Uterus (tissue), 4 donors: ENCODE results near the gene ABTB1. TPM values are rescaled to one million over a fixed set of nuclear protein-coding genes. Genes with fewer than 3 reads are reported as not detected.

Experiments
- DNase-seq, 2 donors: peaks; one replicate each; pipeline ENCODE4 v3.0.0-alpha.2; 2019 to 2020
- H3K27ac ChIP-seq, 2 donors: fragments of 200-600 bp; sonication (generic); 1 replicate in 1 of 2; 2 replicates in 1 of 2; pipeline ENCODE4 v1.5.1; 2016 to 2018
- H3K27me3 ChIP-seq, 2 donors: fragments of 200-600 bp; sonication (generic); one replicate each; pipeline ENCODE4 v1.5.1; 2018 to 2019; ENCODE audit warnings: control low read depth in 1 of 2
- H3K36me3 ChIP-seq, 2 donors: fragments of 200-600 bp; sonication (generic); one replicate each; pipeline ENCODE4 v1.5.1; 2019; ENCODE audit warnings: control low read depth in 1 of 2
- H3K4me1 ChIP-seq, 2 donors: fragments of 200-600 bp; sonication (generic); one replicate each; pipeline ENCODE4 v1.5.1; 2018 to 2019; ENCODE audit warnings: control low read depth in 1 of 2
- H3K4me3 ChIP-seq, 2 donors: fragments of 200-600 bp; sonication (generic); 1 replicate in 1 of 2; 2 replicates in 1 of 2; pipeline ENCODE4 v1.5.1; 2018 to 2019; ENCODE audit warnings: mild to moderate bottlenecking in 1 of 2
- H3K9me3 ChIP-seq, 2 donors: fragments of 200-600 bp; sonication (generic); one replicate each; pipeline ENCODE4 v1.5.1; 2019; ENCODE audit warnings: control low read depth in 1 of 2
- CTCF ChIP-seq, 4 experiments: fragments of 200-600 bp in 2 of 4; fragments of 450-650 bp in 2 of 4; sonication (generic) in 2 of 4; IDR thresholded peaks; one replicate each; pipeline ENCODE4 v1.5.1; 2016 to 2019; ENCODE audit warnings: antibody characterized with exemption in 4 of 4, mild to moderate bottlenecking in 2 of 4, moderate library complexity in 1 of 4
- POLR2A ChIP-seq, 2 donors: fragments of 450-650 bp; IDR thresholded peaks; one replicate each; pipeline ENCODE4 v1.6.1; 2016; ENCODE audit warnings: antibody characterized with exemption in 2 of 2, mild to moderate bottlenecking in 1 of 2, moderate library complexity in 1 of 2
- intact Hi-C: fragments of 100-400 bp; cut with DNase I; formaldehyde crosslinking; loops from one replicate; pipeline ENCODE4 v1.15.1; 2023; ENCODE audit warnings: low total_unique reads
- total RNA-seq, 4 donors: library from RNA; depleted of rRNA in 3 of 4; stranded (reverse); fragments of >200 nt in 3 of 4; gene quantifications; one replicate each; pipeline versions ENCODE4 v1.1.0 to v1.2.4, GENCODE V29; 2014 to 2023
- donor health status: DM: yes; HTN: yes; CAD: no.

ABTB1 gene
- total RNA-seq, 4 donors from 2014 or later, result 14.4 to 42.8 (median 28.8) TPM

DNA sequence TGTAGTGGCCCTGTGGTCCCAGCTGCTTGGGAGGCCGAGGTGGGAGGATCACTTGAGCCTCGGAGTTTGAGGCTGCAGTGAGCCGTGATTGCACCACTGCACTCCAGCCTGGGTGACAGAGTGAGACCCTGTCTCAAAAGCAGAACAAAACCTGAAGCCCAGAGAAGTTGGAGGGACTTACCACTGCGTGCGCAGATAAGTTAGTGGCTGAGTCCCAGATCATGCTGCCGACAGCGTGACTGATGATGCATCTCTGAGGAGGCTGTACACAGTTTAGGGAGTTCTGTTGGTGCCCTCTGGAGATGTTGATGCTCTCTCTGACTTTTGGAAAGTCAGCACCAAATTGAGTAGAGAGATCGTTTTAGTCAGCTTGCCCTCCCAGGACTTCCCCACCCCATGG, 15.8 kb upstream of the ABTB1 start:
- Histone ChIP-seq H3K27ac (no peak overlapping the region), H3K4me1 (peaks cover 0 to 7% of the 10 kb centered on the region in 2 donors), H3K4me3 (no peak overlapping the region), H3K9me3 (no peaks in the 10 kb centered on the region), H3K27me3 (no peaks in the 10 kb centered on the region), H3K36me3 (no peaks in the 10 kb centered on the region)
- TF ChIP-seq POLR2A (IDR thresholded peaks at IDR 0.05), result no peak
- no peak for TF ChIP-seq CTCF (IDR thresholded peaks at IDR 0.05)
- intact Hi-C loops, result no loop called here
- no peak for DNase-seq

GRCh38 chr3:127658234-127658633, 14.5 kb upstream of the ABTB1 start:
- H3K9me3 ChIP-seq, result no peaks in the 10 kb centered on the region
- intact Hi-C loops, result no loop called here

GRCh38 chr3:127660621-127661251, 12.0 kb upstream of the ABTB1 start:
- no peaks in the 10 kb centered on the region for H3K27me3 ChIP-seq
- H3K9me3 ChIP-seq, result no peaks in the 10 kb centered on the region
- H3K4me3 ChIP-seq, result no peak overlapping the region
- TF ChIP-seq CTCF (IDR thresholded peaks at IDR 0.05) (no peak), POLR2A (IDR thresholded peaks at IDR 0.05) (no peak)
- no peak for DNase-seq
- H3K4me1 ChIP-seq, result peaks cover 0 to 2% of the 10 kb centered on the region in 2 donors
- intact Hi-C loops, result no loop called here
- H3K36me3 ChIP-seq, result no peaks in the 10 kb centered on the region
- H3K27ac ChIP-seq, result no peak overlapping the region

More at GRCh38 chr3:127658234-127658633, 14.5 kb upstream of the ABTB1 start:
- DNase-seq, result no peak
- Histone ChIP-seq H3K4me1 (peaks cover 0 to 7% of the 10 kb centered on the region in 2 donors), H3K4me3 (no peak overlapping the region), H3K36me3 (no peaks in the 10 kb centered on the region), H3K27ac (no peak overlapping the region), H3K27me3 (no peaks in the 10 kb centered on the region)
- TF ChIP-seq POLR2A (IDR thresholded peaks at IDR 0.05) (no peak), CTCF (IDR thresholded peaks at IDR 0.05) (no peak)

- no peak overlapping the region for H3K27ac ChIP-seq
These were observed 11.2 kb upstream of the ABTB1 start for GRCh38 chr3:127661600-127661999.

More at GRCh38 chr3:127661600-127661999, 11.2 kb upstream of the ABTB1 start:
- Histone ChIP-seq H3K36me3 (no peaks in the 10 kb centered on the region), H3K27me3 (no peaks in the 10 kb centered on the region), H3K4me3 (no peak overlapping the region), H3K9me3 (no peaks in the 10 kb centered on the region), H3K4me1 (no peaks in the 10 kb centered on the region)
- intact Hi-C loops, result no loop called here
- DNase-seq, result no peak
- TF ChIP-seq POLR2A (IDR thresholded peaks at IDR 0.05) (no peak), CTCF (IDR thresholded peaks at IDR 0.05) (no peak)
